Smooth muscle cell (in vitro differentiated cells): ENCODE data around the gene LENG9. TPM values are rescaled to one million over a fixed set of nuclear protein-coding genes. Genes with fewer than 3 reads are reported as not detected.
"Not testable (repeated sequence)": the region's sequence is repeated elsewhere in the genome, so short reads cannot be mapped to it uniquely, and the experiment has no call there.

Experiments
- DNase-seq: peaks from one replicate; lab custom pipeline; 2025; ENCODE audit not compliant: unreplicated experiment; lab: John Stamatoyannopoulos, UW
- H2AFZ ChIP-seq: fragments of 200-600 bp; sonication (generic); 2 replicates; pipeline ENCODE4 v1.6.0; 2016; ENCODE audit warnings: antibody characterized with exemption, low read depth, mild to moderate bottlenecking
- H3F3A ChIP-seq: fragments of 200-600 bp; sonication (generic); 2 replicates; pipeline ENCODE4 v1.6.0; 2017; ENCODE audit warnings: antibody characterized with exemption, low read depth
- H3K27ac ChIP-seq: fragments of 200-600 bp; sonication (generic); 2 replicates; pipeline ENCODE4 v1.5.1; 2016; ENCODE audit warnings: low read depth, mild to moderate bottlenecking
- H3K27me3 ChIP-seq: fragments of 200-600 bp; sonication (generic); 2 replicates; pipeline ENCODE4 v1.6.1; 2016; ENCODE audit warnings: low read depth, mild to moderate bottlenecking
- H3K36me3 ChIP-seq: fragments of 200-600 bp; sonication (generic); 2 replicates; pipeline ENCODE4 v1.5.1; 2016; ENCODE audit warnings: low read depth
- H3K4me1 ChIP-seq: fragments of 200-600 bp; sonication (generic); 2 replicates; pipeline ENCODE4 v1.5.1; 2016; ENCODE audit warnings: low read depth
- H3K4me2 ChIP-seq: fragments of 200-600 bp; sonication (generic); 2 replicates; pipeline ENCODE4 v1.6.0; 2016; ENCODE audit warnings: mild to moderate bottlenecking
- H3K4me3 ChIP-seq: fragments of 200-600 bp; sonication (generic); 2 replicates; pipeline ENCODE4 v1.5.1; 2016; ENCODE audit warnings: mild to moderate bottlenecking
- H3K79me2 ChIP-seq: fragments of 200-600 bp; sonication (generic); 2 replicates; pipeline ENCODE4 v1.6.0; 2016; ENCODE audit warnings: low read depth, mild to moderate bottlenecking
- H3K9ac ChIP-seq: fragments of 200-600 bp; sonication (generic); 2 replicates; pipeline ENCODE4 v1.6.0; 2016; ENCODE audit warnings: low read depth
- H3K9me3 ChIP-seq: fragments of 200-600 bp; sonication (generic); replicated peaks from 2 replicates; pipeline ENCODE4 v1.5.1; 2016; ENCODE audit warnings: low read depth
- H4K20me1 ChIP-seq: fragments of 200-600 bp; sonication (generic); 2 replicates; pipeline ENCODE4 v1.6.0; 2016; ENCODE audit warnings: low read depth
- CTCF ChIP-seq: fragments of 200-600 bp; sonication (generic); IDR thresholded peaks from 2 replicates; pipeline ENCODE4 v1.5.1; 2017; ENCODE audit warnings: borderline replicate concordance, mild to moderate bottlenecking, antibody characterized with exemption; ENCODE audit not compliant: insufficient read depth, poor library complexity, severe bottlenecking
- WGBS: methylation state at CpG from one replicate; pipeline ENCODE4 v1.1.7; 2016; ENCODE audit warnings: low lambda C conversion rate; 5-methylcytosine and 5-hydroxymethylcytosine counted together
- polyA plus RNA-seq: library from polyadenylated mRNA; unstranded; fragments of >200 nt; fragmentation: Nextera tagmentation; extraction: Ambion mirVana; gene quantifications from 2 replicates; pipeline ENCODE4 v1.2.1, GENCODE V29; 2016
- total RNA-seq: library from RNA; depleted of rRNA; stranded (reverse); fragments of >200 nt; gene quantifications from 2 replicates; pipeline ENCODE4 v1.2.3, GENCODE V29; 2014

Gene LENG9
- total and polyA plus RNA-seq, 2 experiments from 2014 or later: 0.57 to 4.1 TPM

GRCh38 chr19:54506079-54506478 lies 42.5 kb upstream of the LENG9 start:
- 68% methylated on average over 10 of the region's 10 CpGs for WGBS
- H3K4me3 ChIP-seq: no peak overlapping the region
- no peaks in the 10 kb centered on the region for H3K9me3 ChIP-seq

DNA sequence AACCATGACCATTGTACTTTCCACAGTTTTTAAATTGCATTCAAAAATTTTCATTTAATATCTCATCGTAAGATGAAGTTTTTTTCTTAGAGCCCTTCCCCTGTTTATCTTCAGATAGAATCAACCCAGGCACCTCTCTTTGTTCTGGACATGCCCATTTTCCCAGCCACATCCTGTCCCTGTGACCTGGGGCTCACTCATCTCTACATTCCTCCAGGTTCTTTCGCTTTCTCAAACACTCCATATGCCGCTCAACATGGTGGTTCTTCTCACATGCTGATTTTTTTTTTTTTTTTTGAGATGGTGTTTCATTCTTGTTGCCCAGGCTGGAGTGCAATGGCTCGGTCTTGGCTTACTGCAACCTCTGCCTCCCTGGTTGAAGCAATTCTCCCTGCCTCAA lies 42.0 kb upstream of the LENG9 start:
- H3K4me3 ChIP-seq, H3K9me3 ChIP-seq, H3K36me3 ChIP-seq, H3K9ac ChIP-seq, DNase-seq, H3K27ac ChIP-seq, H3K4me1 ChIP-seq, H3K79me2 ChIP-seq, H4K20me1 ChIP-seq, H3K4me2 ChIP-seq, H3F3A ChIP-seq, H3K27me3 ChIP-seq, H2AFZ ChIP-seq: not testable (repeated sequence)
- 86% methylated on average over 4 of the region's 4 CpGs for WGBS

More at GRCh38 chr19:54506079-54506478, 42.5 kb upstream of the LENG9 start:
- Histone ChIP-seq H3K36me3 (no peaks in the 10 kb centered on the region), H3K79me2 (no peaks in the 10 kb centered on the region), H3K4me2 (no peak overlapping the region), H4K20me1 (no peaks in the 10 kb centered on the region), H3F3A (no peaks in the 10 kb centered on the region), H3K27ac (no peak overlapping the region), H3K27me3 (no peaks in the 10 kb centered on the region), H3K9ac (no peak overlapping the region), H3K4me1 (no peaks in the 10 kb centered on the region), H2AFZ (no peak overlapping the region)
- no peak for TF ChIP-seq CTCF
- DNase-seq: no peak

- H3K27ac ChIP-seq: no peak within 1 kb of the TSS
- H3K27me3 ChIP-seq: no peaks in the 10 kb centered on the region
- H3K36me3 ChIP-seq: no peaks in the 10 kb centered on the region
- TF ChIP-seq CTCF: no peak
- no peaks in the 10 kb centered on the region for H3K79me2 ChIP-seq
- no peak within 1 kb of the TSS for H3K9ac ChIP-seq
- 73% methylated on average over 14 of the region's 14 CpGs for WGBS
- DNase-seq: no peak
- H3F3A ChIP-seq: no peaks in the 10 kb centered on the region
- no peaks in the 10 kb centered on the region for H3K4me1 ChIP-seq
- no peak within 1 kb of the TSS for H3K4me3 ChIP-seq
- H3K4me2 ChIP-seq: no peak within 1 kb of the TSS
- no peak within 1 kb of the TSS for H2AFZ ChIP-seq
- H3K9me3 ChIP-seq: no peaks in the 10 kb centered on the region
- no peaks in the 10 kb centered on the region for H4K20me1 ChIP-seq
Measured at GRCh38 chr19:54502518-54503048, 39.0 kb upstream of the LENG9 start, which contains the start of gene LAIR2. Gene LAIR2, plus strand, starts transcription at chr19:54502831. Its CDS starts 88 bp downstream, at chr19:54502919.

GRCh38 chr19:54498451-54498772 lies 34.8 kb upstream of the LENG9 start:
- H3K27me3 ChIP-seq, H3K4me3 ChIP-seq, H4K20me1 ChIP-seq, H3K27ac ChIP-seq, H3K9ac ChIP-seq, H3K9me3 ChIP-seq, DNase-seq, H2AFZ ChIP-seq, H3K36me3 ChIP-seq, H3K79me2 ChIP-seq, H3K4me1 ChIP-seq, H3F3A ChIP-seq, H3K4me2 ChIP-seq: not testable (repeated sequence)
- WGBS: 67% methylated on average over 9 of the region's 9 CpGs

DNA sequence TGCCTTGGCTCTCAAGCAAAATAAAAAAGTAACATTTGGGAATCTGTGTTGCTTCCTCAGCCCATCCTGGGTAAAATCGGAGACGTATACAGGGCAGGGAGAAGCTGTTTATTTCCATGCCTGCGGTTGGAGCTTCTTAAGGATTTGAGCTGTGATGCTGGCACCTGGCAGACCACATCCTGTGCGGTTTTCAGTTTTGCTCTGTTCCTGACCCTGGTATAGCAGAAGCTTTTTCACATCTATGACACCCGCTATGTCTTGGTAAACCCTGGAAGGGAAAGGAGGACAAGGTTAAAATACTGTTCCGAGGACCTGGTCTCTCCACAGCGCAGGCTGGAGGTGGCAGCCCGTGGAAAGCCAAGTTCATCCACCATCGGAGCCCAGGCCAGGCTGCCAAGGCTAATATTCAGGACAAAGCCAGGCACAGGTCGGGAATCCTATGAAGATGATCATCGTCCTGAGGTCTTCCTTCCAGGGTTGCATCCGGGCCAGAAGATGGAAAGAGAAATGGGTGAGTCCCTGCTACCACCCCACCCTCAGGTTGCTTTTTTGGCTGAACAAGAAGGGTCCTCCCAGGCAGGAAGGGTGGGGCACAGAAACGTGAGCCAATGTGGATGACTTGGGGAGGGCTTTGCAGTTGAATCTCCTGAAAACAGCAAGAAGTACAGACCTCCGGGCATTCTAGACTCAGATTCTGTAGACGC lies 34.3 kb upstream of the LENG9 start:
- not testable (repeated sequence) for H3K4me2 ChIP-seq, H3K36me3 ChIP-seq, H4K20me1 ChIP-seq, H3K9ac ChIP-seq, DNase-seq, H3K4me3 ChIP-seq, H3K4me1 ChIP-seq, H3F3A ChIP-seq, H3K79me2 ChIP-seq, H3K27ac ChIP-seq, H3K27me3 ChIP-seq, H2AFZ ChIP-seq, H3K9me3 ChIP-seq
- WGBS: 70% methylated on average over 12 of the region's 15 CpGs

- not testable (repeated sequence) for H3K9me3 ChIP-seq, H3K27ac ChIP-seq, H4K20me1 ChIP-seq, H3K4me1 ChIP-seq, H3K4me2 ChIP-seq, H3F3A ChIP-seq, H3K9ac ChIP-seq, H3K4me3 ChIP-seq, H3K36me3 ChIP-seq, H3K27me3 ChIP-seq, DNase-seq, H2AFZ ChIP-seq, H3K79me2 ChIP-seq
- WGBS: 73% methylated on average over 5 of the region's 5 CpGs
Measured at GRCh38 chr19:54495284-54495683, 31.7 kb upstream of the LENG9 start.
